Dedifferentiated amniotic fluid mesenchymal stem cell (primary cell): Measurements from ENCODE around the gene PLXNA4.
"Not testable (repeated sequence)": the region's sequence is repeated elsewhere in the genome, so short reads cannot be mapped to it uniquely, and the experiment has no call there.

ENCODE experiments used
- DNase-seq: peaks from one replicate; pipeline ENCODE4 v3.0.0-alpha.2; 2016; ENCODE audit errors: extremely low spot score

PLXNA4 gene

GRCh38 chr7:132202541-132202940, 373.7 kb downstream of the PLXNA4 start:
- no peak for DNase-seq

- no peak for DNase-seq
Measured at GRCh38 chr7:132200141-132200540, 376.1 kb downstream of the PLXNA4 start.

GRCh38 chr7:132199626-132200025, 376.6 kb downstream of the PLXNA4 start:
- DNase-seq: no peak

- DNase-seq: no peak
Measured at GRCh38 chr7:132197772-132198171, 378.5 kb downstream of the PLXNA4 start.

DNA sequence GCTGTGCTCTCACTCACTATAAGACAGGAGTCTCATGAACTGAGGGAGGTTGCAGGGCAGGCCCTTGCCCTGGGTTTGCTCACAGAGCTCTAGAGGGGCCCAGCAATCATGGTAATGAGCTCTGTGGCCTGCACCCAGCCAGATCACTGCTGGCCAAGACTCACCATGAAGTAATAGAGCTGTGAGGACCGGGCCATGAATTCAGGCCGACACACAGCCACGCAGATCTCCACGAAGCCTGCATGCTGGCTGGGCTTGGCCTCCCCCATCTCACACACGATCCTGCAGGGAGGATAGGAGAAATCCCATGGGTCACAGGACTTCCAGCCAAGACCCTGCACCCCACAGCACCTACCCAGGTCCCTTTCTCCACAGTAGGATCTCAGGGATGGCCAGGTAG, 382.4 kb downstream of the PLXNA4 start:
- DNase-seq: no peak

- no peak for DNase-seq
Measured at GRCh38 chr7:132192809-132193208, 383.5 kb downstream of the PLXNA4 start.

DNA sequence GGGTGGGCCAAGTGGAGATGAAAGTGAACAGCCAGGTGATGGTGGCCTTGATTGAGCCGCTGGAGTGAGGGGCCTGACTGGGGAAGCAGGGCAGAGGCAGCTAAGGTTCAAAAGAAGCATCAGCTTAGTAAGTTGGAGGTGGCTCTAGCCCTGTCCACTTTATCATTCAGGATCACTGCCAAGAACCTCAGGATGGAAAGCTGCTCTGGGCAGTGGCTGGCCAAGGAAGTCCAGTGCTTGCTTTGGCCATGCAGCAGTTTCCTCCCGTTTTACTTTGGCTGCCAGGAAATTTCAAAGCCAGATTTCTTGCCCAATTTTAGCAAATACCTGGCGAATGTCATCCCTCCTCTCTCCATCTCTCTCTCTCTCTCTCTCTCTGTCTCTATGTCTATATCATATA, 384.9 kb downstream of the PLXNA4 start:
- DNase-seq: no peak

- no peak for DNase-seq
Measured at GRCh38 chr7:132190683-132191082, 385.6 kb downstream of the PLXNA4 start.

GRCh38 chr7:132189881-132190280, 386.4 kb downstream of the PLXNA4 start:
- DNase-seq: no peak

- no peak for DNase-seq
Measured at GRCh38 chr7:132187869-132188789, 388.1 kb downstream of the PLXNA4 start.

GRCh38 chr7:132187391-132187790, 388.9 kb downstream of the PLXNA4 start:
- no peak for DNase-seq

GRCh38 chr7:132185150-132185549, 391.1 kb downstream of the PLXNA4 start:
- DNase-seq: no peak

DNA sequence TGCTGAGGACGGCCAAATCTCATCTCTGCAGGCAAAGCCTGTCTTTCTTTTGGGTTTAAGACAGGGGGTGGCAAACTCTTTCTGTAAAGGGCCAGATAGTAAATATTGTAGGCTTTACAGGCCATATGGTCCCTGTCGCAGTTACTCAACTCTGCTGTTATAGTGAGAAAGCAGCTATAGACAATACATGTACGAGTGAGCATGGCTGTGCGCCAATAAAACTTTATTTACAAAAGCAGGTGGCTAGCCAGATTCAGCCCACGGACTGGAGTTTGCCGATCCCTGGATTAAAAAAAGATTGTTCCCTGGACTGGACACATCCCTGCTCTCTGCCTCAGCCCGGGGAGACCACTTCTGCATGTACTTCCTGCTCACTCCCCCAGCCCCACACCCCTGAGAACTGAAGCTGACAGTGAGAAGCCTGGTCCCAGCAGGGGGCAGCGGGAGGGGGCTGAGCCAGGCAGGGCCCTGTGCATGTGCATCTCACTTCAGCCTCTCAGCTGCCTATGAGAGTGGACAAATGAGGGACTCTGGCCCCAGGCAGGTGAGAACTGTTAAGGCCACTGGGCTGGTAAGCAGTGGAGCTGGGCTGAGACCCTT, 392.4 kb downstream of the PLXNA4 start:
- no peak for DNase-seq

- no peak for DNase-seq
Measured at GRCh38 chr7:132182992-132183391, 393.3 kb downstream of the PLXNA4 start.

GRCh38 chr7:132181946-132182685, 394.2 kb downstream of the PLXNA4 start:
- no peak for DNase-seq

DNA sequence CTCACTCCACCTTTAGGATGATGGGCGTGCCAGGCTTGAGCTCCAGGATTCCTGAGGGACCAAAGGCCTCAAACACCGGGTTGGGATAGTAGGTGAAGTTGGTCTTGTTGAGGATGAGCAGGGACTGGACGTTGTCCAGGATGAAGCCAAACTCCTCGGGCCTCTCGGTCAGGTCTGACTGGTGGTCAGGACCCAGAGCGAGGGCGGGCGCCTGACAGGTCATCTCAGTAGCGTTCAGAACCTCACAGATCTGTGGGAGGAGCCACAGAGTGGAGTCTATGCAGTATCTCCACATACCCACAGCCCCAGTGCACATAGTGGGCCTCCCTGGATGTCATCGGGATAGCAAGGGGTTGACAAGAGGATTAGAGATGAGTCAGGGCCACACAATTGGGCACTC, 394.9 kb downstream of the PLXNA4 start:
- no peak for DNase-seq

GRCh38 chr7:132180481-132180880, 395.8 kb downstream of the PLXNA4 start:
- DNase-seq: no peak

GRCh38 chr7:132179681-132180080, 396.6 kb downstream of the PLXNA4 start:
- no peak for DNase-seq

DNA sequence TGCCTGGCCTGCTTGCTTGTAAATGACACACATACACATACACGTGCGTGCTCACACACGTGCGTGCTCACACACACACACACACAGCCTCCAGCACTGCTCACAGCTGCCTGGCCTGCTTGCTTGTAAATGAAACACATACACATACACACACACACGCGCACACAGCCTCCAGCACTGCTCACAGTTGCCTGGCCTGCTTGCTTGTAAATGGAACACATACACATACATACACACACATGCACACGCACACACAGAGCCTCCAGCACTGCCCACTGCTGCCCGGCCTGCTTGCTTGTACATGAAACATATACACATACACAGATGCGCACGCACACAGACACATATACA, 397.2 kb downstream of the PLXNA4 start:
- DNase-seq: no peak

- DNase-seq: not testable (repeated sequence)
Measured at GRCh38 chr7:132178402-132179079, 397.7 kb downstream of the PLXNA4 start.

DNA sequence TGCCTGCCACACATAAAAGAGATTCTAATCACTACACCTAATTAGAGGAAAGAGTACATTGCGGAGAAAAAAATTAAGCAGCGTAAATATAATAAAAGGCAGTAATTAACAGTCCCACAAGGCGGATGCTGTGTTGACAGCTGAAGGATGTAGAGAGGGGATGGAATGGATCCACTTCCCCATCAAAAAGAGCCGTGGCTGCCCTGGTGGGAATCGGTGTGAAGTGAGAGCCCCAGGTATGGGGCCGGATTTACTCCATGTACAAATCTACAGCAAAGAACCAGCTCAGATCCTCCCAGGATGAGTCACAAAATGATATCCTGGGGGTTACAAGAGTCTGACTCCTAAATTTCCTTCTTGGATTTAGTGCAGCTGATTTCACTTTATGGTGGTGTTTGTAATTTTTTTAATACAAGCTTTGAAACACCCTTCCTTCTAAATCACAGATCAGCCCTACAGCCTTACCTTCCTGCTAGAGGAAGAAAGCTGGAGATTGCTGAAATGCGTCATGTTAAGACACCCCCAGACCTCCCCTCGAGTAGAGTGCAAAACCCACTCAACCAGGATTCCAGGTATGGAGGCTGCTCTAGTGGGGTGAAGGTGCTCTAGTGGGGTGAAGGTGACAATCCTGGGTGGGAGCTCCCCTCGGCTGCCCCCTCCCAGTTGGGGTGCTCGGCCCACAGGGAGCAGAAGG, 398.4 kb downstream of the PLXNA4 start:
- DNase-seq: no peak
